Activated T-helper 1 cell treated with Interleukin-2 at 50 U/mL for 16 hours (primary cell): ENCODE data around the gene WDFY2.

Source experiments
- DNase-seq: peaks from one replicate; pipeline ENCODE4 v3.0.0-alpha.2; 2020; ENCODE audit warnings: low read depth

Gene WDFY2

DNA sequence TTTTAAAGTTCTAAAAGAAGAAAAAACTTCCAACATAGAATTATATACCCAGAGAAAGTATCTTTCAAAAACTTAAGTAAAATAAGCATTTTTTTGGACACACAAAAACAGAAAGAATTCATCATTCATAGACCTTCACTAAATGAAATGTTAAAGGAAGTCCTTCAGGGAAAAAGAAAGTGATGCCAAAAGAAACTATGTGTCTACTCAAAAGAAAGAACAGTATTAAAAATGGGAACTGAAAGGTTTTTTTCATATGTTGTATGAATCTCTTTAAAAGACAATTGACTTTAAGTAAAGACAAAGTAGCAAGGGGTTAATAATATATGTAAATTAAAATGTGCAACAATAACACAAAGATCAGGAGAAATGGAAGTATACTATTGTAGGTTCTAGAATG lies 123.2 kb downstream of the WDFY2 start:
- DNase-seq = no peak

DNA sequence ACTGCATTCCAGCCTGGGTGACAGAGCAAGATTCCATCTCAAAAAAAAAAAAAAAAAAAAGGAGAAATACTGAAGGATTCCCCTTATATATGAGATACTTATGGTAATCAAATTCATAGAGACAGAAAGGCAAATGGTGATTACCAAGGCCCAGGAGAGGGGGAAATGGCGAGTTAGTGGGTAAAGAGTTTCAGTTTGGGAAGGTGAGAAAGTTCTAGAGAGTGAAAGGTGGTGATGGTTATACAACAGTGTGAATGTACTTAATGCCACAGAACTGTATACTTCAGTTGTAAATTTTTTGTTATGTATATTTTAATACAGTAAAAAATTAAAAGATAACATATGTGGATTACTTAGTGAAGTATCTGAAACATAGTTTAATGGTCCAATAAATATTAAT lies 129.5 kb downstream of the WDFY2 start:
- no peak for DNase-seq

DNA sequence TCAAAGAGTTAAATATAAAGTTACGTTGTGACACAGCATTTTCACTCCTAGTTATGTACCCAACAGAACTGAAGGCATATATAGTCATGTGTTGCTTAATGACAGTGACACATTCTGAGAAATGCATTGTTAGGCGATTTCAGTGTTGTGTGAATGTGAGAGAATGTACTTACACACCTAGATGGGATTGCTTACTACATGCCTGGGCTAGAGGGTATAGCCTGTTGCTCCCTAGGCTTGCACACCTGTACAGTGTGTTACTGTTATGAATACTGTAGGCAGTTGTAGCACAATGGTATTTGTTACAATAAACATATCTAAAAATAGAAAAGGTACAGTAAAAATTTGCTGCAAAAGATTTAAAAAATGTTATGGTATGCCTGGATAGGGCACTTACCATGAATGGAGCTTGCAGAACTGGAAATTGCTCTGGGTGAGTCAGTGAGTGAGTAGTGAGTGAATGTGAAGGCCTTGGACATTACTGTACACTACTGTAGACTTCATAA lies 130.5 kb downstream of the WDFY2 start:
- no peak for DNase-seq

DNA sequence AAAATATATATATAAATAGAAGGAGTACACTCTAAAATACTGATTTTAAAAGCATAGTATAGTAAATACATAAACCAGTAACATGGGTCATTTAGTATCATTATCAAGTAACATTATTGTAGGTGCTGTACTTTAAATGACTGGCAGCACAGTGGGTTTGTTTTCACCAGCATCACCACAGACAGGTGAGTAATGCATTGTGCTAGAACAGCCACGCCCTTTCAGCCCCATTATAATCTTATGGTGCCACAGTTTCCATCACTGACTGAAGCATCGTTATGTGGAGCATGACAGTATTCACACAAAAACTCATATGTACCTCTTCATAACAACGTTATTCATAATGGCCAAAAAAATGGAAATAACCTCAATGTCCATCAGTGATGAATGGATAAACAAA lies 131.4 kb downstream of the WDFY2 start:
- no peak for DNase-seq

DNA sequence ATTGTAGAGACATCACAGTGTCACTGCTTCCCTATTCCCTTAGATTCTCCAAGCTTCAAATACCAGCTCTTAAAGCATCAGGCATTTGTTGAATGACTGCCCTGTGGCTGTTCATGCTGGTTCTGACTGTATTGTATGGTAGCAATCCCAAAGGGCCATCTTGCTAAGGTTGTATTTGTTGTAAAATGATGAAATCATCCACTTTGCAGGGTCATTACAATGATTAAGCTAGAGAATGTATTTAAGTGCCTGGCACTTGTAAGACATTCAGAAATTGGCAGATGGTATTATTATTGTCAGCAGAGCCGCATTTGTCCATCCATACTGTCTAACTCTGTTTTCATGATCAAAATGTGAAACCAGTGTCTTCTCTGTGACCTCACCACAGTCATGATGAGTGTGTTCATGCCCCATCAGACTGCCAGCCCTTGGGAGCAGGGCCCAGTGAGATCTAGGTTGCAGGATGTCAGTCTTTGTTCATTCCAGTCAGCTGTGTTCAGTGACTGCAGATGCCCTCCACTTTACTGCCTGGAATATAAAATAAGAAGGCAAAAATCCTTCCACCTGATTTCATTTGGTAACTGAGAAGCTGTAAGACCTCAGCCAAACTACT lies 133.6 kb downstream of the WDFY2 start:
- no peak for DNase-seq

DNA sequence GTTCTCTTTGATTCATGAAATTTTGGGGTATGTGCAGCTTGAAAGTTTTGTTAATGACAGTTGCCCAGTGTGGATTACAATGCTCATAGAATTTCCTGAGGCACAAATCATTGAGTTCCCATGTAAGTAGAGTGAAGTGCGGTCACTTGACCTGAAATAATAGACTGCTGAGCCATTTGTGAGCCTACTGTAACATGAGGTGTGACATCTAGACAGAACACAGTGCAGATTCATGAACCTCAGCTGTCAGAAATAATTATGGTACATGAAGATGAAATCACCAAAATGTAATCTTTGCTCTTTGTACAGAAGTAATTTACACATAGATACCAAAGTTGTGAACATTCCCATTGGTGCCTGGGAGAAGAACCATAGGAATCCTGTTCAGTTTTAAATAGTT lies 135.1 kb downstream of the WDFY2 start:
- no peak for DNase-seq

DNA sequence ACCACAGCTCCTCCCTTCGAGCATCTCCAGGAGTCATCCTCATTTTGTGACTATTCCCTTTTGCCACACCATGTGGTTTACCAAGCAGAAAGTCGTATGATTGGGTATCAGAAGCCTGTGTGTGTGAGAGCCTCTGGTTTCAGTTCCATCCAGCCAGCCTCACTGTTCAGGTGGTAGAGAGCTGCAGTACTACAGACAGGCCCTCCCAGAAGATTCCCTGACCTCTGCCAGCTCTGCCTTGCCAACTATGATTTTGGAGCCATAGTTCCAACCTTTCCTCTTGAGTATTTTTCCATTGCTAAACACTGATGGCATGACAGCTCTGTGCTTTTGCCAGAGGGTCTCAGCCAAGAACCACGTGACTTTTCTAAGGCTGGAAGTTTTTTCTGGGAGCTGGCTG lies 137.2 kb downstream of the WDFY2 start:
- no peak for DNase-seq

DNA sequence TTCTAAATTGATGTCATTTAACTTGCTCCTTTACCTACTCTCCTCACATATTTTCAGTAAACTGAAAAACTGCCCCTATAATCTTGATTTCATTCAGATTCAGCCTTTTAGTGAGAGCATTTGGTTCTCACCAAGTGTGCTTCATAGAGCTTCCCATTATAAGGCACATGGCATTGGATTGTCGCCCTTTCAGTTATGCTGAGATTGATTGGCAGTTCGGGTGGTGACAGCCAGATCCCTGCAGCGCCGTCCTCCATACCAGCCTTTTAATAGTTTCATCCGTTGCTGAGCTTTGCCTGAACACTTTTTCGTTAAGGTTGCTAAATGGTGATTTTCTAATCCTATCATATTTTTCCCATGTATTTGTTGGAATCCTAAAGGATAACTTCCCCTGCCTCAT lies 139.3 kb downstream of the WDFY2 start:
- no peak for DNase-seq

DNA sequence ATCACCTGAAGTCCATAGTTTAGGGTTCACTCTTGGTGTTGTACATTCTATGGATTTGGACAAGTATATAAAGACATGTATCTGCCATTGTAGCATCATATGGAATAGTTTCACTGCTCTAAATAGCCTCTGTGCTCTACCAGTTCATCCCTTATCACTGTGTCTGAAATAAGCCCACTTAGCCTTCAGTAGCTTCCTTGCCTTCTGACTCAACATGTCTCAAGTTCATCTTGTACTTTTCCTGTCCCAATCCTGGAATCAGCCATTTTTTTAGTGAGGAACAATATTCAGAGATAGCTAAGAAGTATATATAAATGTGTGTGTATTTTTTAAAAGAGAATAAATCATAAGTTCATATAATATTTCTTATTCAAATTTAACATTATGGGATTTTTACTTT lies 140.5 kb downstream of the WDFY2 start:
- DNase-seq = no peak

DNA sequence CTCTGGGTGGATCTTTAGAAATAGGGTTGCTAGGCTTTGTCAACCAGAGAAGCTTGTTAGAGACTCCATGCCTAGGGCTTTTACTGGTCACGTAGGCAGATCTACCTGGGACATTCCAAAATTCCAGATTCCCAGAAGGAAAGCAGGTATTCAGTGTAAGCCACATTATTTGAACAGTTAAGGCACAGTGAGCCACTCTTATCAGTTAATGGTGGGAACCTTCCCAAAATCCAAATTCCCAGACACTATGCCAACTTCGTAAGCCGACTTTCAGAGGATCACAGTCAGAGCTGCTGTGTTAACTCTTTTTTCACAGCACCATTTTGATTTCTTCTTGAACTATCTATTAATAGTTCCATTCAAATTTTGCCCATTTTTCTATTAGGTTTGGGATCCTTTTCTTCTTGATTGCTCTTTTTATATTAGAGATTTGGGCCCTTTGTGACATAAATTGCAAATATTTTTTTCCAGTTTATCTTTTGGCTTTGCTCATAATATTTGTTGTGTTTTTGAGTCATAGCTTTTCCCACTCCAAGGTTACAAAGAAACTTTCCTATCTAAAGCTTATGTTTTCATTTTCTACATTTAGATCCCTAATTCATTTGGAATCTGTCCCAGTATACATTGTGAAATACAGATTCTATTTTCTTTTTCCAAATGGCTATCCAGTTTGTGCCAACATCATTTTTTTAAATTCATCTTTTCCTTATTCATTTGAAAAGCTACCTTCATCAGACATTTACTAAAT lies 142.4 kb downstream of the WDFY2 start:
- DNase-seq = no peak

DNA sequence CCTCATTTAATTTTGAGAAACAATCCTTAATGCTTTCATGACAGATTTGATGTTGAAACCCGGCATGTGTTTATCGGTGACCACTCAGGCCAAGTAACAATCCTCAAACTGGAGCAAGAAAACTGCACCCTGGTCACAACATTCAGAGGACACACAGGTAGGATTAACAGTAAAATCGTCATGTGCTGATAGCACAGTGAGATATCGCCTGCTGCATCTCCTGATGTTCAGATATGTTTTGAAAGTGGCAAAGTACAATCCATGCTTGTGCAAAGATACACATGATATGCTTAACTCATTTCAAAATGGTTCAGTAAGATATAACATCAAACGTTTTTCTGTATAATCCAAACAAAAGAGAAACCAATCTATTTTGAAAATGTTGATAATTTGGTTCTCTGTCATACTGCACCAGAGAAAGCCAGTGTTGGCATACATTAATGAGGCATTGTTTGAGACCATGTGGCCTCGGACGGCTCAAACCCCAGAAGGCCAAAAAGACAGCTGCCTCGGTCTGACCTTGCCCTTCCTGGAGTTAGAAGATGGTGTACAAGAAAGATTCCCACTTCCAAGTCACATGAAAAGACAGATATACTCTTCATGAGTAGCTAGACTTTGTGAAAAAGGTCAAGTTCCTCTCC lies 143.5 kb downstream of the WDFY2 start:
- DNase-seq = no peak

DNA sequence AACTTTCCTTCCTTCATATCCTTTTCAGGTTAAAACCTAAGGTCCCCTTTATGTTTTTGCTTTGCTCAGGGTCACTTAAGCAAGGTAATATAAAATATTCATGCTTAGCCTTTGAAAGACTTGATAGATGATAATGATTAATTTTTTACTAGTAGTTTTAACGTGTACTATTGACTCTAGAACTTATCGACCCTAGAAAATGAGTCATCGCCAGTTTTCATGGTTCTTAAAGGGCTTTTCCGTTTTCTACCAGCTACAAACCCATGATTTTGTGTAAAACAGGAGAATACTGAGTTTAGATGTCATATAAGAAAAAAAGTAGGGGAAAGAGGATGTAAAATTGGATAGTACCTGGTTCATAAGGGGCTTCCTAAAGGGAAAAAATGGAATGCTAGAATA lies 144.0 kb downstream of the WDFY2 start:
- no peak for DNase-seq

DNA sequence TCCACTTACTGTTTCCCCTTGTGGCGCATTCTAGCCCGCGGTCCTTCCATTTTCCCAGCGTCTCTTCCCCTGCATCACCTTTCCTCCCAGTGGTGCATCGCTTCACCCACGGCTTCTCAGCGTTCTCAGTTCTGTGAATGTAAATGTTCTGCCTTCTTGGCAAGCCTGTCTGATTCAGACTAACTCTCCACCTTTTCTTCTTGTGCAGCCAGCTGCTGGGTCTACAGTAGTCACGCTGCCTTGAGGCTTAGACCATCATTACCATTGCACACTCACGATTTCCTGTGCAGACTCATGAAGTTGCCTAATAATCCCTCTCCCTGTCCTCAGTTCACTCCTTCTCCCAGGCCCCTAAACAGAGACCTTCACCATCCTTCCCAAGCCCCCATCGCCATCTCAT lies 144.7 kb downstream of the WDFY2 start:
- DNase-seq = no peak

DNA sequence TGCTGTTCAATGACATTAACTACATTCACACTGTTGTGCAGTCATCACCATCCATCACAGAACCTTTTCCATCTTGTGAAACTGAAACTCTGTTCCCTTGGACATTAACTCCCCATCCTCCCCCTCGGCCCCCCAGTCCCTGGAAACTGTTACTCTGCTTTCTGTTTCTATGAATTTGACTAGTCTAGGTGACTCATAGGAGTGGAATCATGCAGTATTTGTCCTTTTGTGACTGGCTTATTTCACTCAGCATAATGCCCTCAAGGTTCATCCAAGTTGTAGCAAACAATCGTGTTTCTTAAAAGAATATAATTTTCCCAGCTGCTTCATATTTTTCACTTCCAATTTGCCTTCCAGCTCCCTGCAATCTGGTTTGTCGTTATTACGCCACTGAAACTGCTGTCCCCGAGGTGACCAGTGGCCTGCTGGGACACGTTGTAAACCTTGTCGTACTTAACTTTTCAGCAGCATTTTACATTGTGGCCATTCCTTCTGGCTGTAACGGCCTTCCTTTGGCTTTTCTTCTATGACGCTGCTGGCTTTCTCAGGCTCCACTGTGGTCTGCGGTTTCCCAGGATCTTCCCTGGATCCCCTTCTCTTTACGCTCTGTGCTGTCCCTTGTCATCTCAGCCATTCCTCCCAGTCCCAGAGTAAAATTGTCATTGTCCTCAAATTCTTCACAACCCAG lies 145.7 kb downstream of the WDFY2 start:
- DNase-seq = no peak

DNA sequence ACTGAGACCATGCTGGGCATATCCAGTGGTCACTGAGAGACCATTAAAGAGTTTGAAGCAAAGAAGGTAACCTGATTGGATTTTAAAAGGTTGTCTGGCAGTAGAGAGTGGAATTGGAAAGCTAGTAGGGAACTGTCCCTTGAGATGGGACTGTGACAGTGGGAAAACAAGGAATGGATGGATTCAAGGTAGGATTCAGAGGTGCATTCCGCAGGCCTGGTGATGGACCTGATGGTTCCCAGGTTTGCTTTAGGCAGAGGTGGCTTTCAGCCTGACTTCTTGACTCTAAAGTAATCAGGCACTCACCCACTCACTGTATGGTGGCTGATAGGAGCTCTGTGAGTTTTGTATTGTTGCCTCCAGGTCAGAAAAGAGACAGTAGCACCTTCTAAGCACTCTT lies 146.7 kb downstream of the WDFY2 start:
- DNase-seq = no peak

DNA sequence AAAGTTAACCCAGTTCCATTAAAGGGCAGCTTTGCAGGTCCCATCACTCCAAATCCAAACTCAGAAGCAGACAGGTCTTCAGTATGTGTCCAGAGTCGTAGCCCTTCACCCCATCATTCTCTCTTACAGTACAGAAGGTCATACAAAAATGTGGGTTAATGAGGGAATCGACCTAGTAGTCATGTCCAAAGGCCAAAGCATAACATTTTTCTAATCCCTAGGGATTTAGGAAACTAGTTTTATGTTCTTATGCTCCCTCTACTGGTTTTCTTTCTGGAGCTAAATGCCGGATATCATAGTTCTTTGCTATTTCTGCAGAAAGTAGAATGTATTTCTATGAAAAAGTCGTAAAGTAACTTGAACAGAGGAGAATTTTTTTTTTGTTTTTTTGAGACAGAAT lies 147.5 kb downstream of the WDFY2 start:
- DNase-seq = no peak

DNA sequence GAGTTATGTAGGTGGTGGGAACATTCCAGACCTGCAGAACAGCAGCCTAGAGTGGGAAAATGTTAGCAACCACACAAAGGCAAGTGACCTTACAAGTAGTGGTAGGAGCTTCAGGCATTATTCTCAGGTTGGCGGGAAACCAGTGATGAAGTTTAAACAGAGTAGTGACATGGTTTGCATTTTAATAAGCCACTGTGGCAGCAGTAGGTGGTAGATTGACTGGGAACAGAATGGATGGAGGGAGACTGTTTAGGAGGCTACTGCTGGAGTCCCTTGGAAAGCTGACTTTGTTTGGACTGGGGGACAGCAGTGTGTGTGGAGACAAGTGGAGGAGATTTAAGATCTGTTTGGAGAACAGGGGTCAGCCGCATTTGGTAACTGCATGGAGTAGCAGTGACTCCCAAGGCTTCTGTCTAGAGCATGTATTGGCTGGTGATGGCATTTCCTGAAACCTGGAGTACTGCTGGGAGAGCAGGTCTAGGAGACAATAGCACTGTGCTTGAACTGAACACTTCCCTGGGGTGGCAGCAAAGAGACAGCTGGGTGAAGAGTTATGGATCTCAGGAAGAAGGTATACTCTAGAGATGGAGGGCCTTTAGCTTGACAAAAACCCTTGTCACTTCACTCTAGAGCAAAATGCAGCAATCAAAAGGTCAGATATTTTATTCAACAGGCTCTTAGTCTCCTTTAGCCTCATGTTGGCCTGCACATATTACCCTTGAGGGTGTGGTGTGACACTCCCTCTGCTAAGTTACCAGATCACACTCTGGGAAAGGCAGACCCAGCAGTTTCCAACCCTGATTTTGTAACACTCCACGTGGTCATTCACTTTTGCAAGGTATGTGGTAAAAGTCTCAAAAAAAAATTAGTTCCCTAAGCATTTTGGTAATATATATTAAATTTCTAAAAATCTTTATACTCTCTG lies 149.4 kb downstream of the WDFY2 start:
- DNase-seq = no peak

DNA sequence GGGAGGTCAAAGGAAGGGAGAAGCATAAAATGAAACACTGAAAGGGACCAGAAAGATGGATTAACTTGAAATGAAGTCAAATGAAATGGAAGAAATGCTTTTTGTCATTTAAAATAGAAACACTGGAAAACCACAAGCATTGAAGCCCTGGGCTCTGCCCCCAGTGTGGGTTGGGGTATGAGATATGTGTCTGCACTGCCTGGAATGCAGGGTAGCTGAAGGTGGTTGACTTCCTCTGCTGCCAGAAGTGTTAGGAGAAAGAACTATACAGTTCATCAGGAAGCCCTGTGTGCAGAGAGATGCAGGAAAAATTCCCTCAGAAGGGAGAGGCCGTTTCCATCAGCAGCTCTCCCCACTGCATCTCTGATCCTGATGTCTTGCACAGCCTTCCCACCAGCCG lies 150.5 kb downstream of the WDFY2 start:
- no peak for DNase-seq

DNA sequence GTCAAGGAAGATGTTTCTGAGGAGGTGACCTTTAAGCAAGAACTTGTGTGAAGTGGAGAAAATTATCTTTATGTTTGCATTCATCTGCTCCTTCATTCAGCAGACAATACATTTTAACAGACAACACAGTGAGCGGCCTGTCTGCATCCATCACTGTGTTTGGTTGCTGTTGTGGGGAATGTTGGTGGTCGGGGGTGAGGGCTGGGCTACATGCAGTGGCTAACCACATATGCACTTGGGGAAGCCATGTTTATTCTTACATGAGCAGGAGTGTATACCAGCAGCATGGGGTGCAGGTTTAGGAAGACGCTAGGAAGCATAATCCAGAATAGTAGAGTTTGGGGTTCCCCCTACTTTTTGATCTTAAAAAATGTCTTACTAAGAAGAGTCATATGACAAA lies 153.3 kb downstream of the WDFY2 start:
- no peak for DNase-seq

DNA sequence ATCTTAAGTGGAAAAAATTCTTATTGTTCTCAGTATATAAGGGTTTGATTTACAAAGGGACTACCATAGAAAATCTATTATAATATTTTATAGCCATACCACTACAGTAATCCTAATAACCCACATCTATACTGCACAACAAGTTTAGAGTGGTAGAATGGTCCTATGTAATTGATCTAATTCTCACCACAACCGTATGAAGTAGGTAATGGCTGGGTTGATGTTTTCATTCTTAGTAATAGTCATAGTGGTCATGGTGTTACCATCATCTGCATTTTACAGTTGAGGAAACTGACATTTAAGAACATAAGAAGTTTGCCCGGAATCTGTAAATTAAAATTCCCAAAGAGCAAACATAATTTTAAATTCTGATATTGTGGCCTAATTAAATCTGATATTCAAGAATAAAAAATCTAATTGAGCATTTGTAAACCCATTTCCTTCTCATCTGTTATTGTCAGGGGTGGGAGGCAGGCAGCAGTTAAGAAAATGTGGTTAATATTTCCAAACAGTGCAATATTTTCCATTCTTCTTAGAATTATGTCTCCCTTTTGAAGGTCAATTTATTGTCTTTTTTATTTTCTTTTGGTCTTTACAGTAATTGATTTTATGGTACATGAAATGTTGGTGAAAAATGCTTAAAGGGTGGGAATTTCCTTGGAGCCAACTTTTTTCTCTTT lies 154.1 kb downstream of the WDFY2 start:
- no peak for DNase-seq
